H1 (cell line): ENCODE data around the gene RAB26. TPM values are rescaled to one million over a fixed set of nuclear protein-coding genes. Genes with fewer than 3 reads are reported as not detected.
A peak's percentile ranks its signal among the peaks of the same experiment; 100 is the strongest.

Experiments used
- CTCF ChIA-PET: fragments of 300-600 bp; sonication (Branson Sonifier 250); formaldehyde crosslinking; loops from one replicate; lab custom pipeline; 2021; ENCODE audit not compliant: partially characterized antibody; lab: Charles Lee
- POLR2A ChIA-PET: fragments of 300-600 bp; sonication (Branson Sonifier 250); formaldehyde crosslinking; loops from one replicate; lab custom pipeline; 2021; ENCODE audit warnings: inconsistent platforms; ENCODE audit not compliant: partially characterized antibody; lab: Charles Lee
- DNase-seq, 2 experiments: peaks; one replicate each; pipeline versions ENCODE4 v3.0.0 to v3.0.0-alpha.2; 2010 to 2022; ENCODE audit warnings: low spot score in 2 of 2, low read depth in 1 of 2, mixed read lengths in 1 of 2
- FAIRE-seq: peaks from 2 replicates; lab custom pipeline; 2011; peaks lifted over from hg19 to GRCh38; lab: Jason Lieb, UNC
- H2AFZ ChIP-seq: 2 replicates; pipeline ENCODE4 v1.8.1; 2012; ENCODE audit warnings: low read length, inconsistent platforms
- H2AK5ac ChIP-seq: 2 replicates; pipeline ENCODE4 v1.6.1; 2013; ENCODE audit warnings: low read depth, low read length
- H2BK120ac ChIP-seq: replicated peaks from 2 replicates; pipeline ENCODE3; 2013; ENCODE audit warnings: low read depth, low read length, inconsistent platforms
- H2BK12ac ChIP-seq: 2 replicates; pipeline ENCODE4 v1.6.1; 2013; ENCODE audit warnings: low read depth, low read length
- H2BK15ac ChIP-seq: 2 replicates; pipeline ENCODE4 v1.6.1; 2013; ENCODE audit warnings: low read length
- H2BK20ac ChIP-seq: 2 replicates; pipeline ENCODE4 v1.6.1; 2013; ENCODE audit warnings: low read length
- H2BK5ac ChIP-seq: 2 replicates; pipeline ENCODE4 v1.6.1; 2013; ENCODE audit warnings: low read depth, low read length
- H3K14ac ChIP-seq: 2 replicates; pipeline ENCODE4 v1.6.1; 2013; ENCODE audit warnings: inconsistent platforms; ENCODE audit not compliant: insufficient read length
- H3K18ac ChIP-seq: 2 replicates; pipeline ENCODE4 v1.6.1; 2013; ENCODE audit warnings: low read length; ENCODE audit errors: extremely low read depth
- H3K23ac ChIP-seq: 2 replicates; pipeline ENCODE4 v1.6.1; 2013; ENCODE audit warnings: inconsistent platforms; ENCODE audit not compliant: insufficient read length
- H3K23me2 ChIP-seq: 2 replicates; pipeline ENCODE4 v1.6.1; 2013; ENCODE audit warnings: low read depth, low read length
- H3K27ac ChIP-seq: 2 replicates; pipeline ENCODE4 v1.6.1; 2011; ENCODE audit warnings: low read depth, low read length, inconsistent platforms
- H3K27me3 ChIP-seq, 4 experiments: replicated peaks in 1 of 4; 1 replicate in 1 of 4; 2 replicates in 3 of 4; pipeline versions ENCODE4 v1.6.1 to v1.8.1; 2011 to 2013; ENCODE audit warnings: low read length in 3 of 4, mild to moderate bottlenecking in 3 of 4, inconsistent platforms in 2 of 4, mixed read lengths in 2 of 4, moderate library complexity in 1 of 4; ENCODE audit not compliant: control insufficient read depth in 3 of 4, insufficient read depth in 3 of 4; ENCODE audit errors: extremely low read depth in 1 of 4
- H3K36me3 ChIP-seq, 4 experiments: 2 replicates each; pipeline versions ENCODE4 v1.6.1 to v1.8.1; 2011 to 2013; ENCODE audit warnings: mild to moderate bottlenecking in 4 of 4, low read length in 3 of 4, moderate library complexity in 2 of 4, control low read depth in 1 of 4, inconsistent platforms in 1 of 4; ENCODE audit not compliant: insufficient read depth in 4 of 4, control insufficient read depth in 2 of 4
- H3K4ac ChIP-seq: replicated peaks from 2 replicates; pipeline ENCODE3; 2013; ENCODE audit warnings: low read length, low read depth, mixed read lengths, inconsistent platforms; ENCODE audit not compliant: insufficient read length
- H3K4me1 ChIP-seq, 4 experiments: replicated peaks in 1 of 4; 1 replicate in 1 of 4; 2 replicates in 3 of 4; pipeline versions ENCODE4 v1.6.1 to v1.8.1; 2011 to 2013; ENCODE audit warnings: low read length in 3 of 4, inconsistent platforms in 2 of 4, mixed read lengths in 1 of 4; ENCODE audit not compliant: insufficient read depth in 4 of 4, control insufficient read depth in 3 of 4
- H3K4me2 ChIP-seq, 2 experiments: 2 replicates each; pipeline versions ENCODE4 v1.6.1 to v1.8.1; 2011 to 2013; ENCODE audit warnings: low read depth in 2 of 2, low read length in 2 of 2, control low read depth in 1 of 2, inconsistent platforms in 1 of 2, mild to moderate bottlenecking in 1 of 2; ENCODE audit not compliant: insufficient read depth in 1 of 2
- H3K4me3 ChIP-seq, 4 experiments: fragments of 200-600, 300-600 bp in 1 of 4; sonication (generic), shearing (Covaris generic), sonication (Bioruptor Twin) in 1 of 4; 2 replicates each; pipeline versions ENCODE4 v1.5.1 to v1.8.1; 2011 to 2016; ENCODE audit warnings: low read length in 4 of 4, low read depth in 3 of 4, control low read depth in 2 of 4, inconsistent platforms in 2 of 4, mild to moderate bottlenecking in 2 of 4, mixed read lengths in 1 of 4, moderate library complexity in 1 of 4; ENCODE audit not compliant: insufficient read depth in 2 of 4; ENCODE audit errors: extremely low read depth in 1 of 4
- H3K56ac ChIP-seq: replicated peaks from 2 replicates; pipeline ENCODE3; 2013; ENCODE audit warnings: low read depth, mild to moderate bottlenecking, mixed read lengths, low read length, inconsistent platforms; ENCODE audit not compliant: insufficient read length
- H3K79me1 ChIP-seq: 2 replicates; pipeline ENCODE4 v1.6.1; 2013; ENCODE audit warnings: low read depth, low read length, control low read depth
- H3K79me2 ChIP-seq, 2 experiments: 2 replicates each; pipeline versions ENCODE4 v1.6.1 to v1.8.1; 2012 to 2013; ENCODE audit warnings: low read length in 2 of 2, mild to moderate bottlenecking in 2 of 2, inconsistent platforms in 1 of 2; ENCODE audit not compliant: insufficient read depth in 2 of 2, control insufficient read depth in 1 of 2
- H3K9ac ChIP-seq, 4 experiments: replicated peaks in 1 of 4; 1 replicate in 1 of 4; 2 replicates in 3 of 4; pipeline versions ENCODE4 v1.6.1 to v1.8.1; 2011 to 2013; ENCODE audit warnings: low read depth in 3 of 4, low read length in 3 of 4, control low read depth in 2 of 4, mild to moderate bottlenecking in 2 of 4, moderate library complexity in 2 of 4, inconsistent platforms in 1 of 4; ENCODE audit errors: extremely low read depth in 1 of 4
- H3K9me3 ChIP-seq, 2 experiments: 2 replicates each; pipeline versions ENCODE4 v1.6.1 to v1.8.1; 2012 to 2013; ENCODE audit warnings: mild to moderate bottlenecking in 2 of 2, moderate library complexity in 2 of 2, control low read depth in 1 of 2, inconsistent platforms in 1 of 2, low read depth in 1 of 2, low read length in 1 of 2, mixed read lengths in 1 of 2; ENCODE audit not compliant: insufficient read depth in 2 of 2
- H4K20me1 ChIP-seq, 2 experiments: replicated peaks in 1 of 2; 2 replicates each; pipeline versions ENCODE3 to v1.8.1; 2011 to 2013; ENCODE audit warnings: inconsistent platforms in 2 of 2, low read length in 2 of 2, mild to moderate bottlenecking in 1 of 2; ENCODE audit not compliant: insufficient read depth in 2 of 2, control insufficient read depth in 1 of 2
- H4K5ac ChIP-seq: 2 replicates; pipeline ENCODE4 v1.6.1; 2013; ENCODE audit warnings: low read length, low read depth, mixed read lengths, inconsistent platforms; ENCODE audit not compliant: insufficient read length
- H4K8ac ChIP-seq: 2 replicates; pipeline ENCODE4 v1.8.0; 2013; ENCODE audit warnings: mild to moderate bottlenecking, moderate library complexity, low read length, inconsistent platforms; ENCODE audit not compliant: insufficient read depth; ENCODE audit errors: extremely low read depth
- H4K91ac ChIP-seq: replicated peaks from 2 replicates; pipeline ENCODE3; 2013; ENCODE audit warnings: low read length, mixed read lengths, inconsistent platforms; ENCODE audit not compliant: insufficient read length
- ASH2L ChIP-seq: fragments of 200-600, 300-600 bp; sonication (generic); IDR thresholded peaks from one replicate; pipeline ENCODE4 v1.7.1; 2017; ENCODE audit warnings: low read length
- BCL11A ChIP-seq, 2 experiments: IDR thresholded peaks; one replicate each; pipeline ENCODE4 v1.6.1; 2011; ENCODE audit warnings: low read depth in 2 of 2, low read length in 2 of 2, mild to moderate bottlenecking in 2 of 2
- BRCA1 ChIP-seq: IDR thresholded peaks from 2 replicates; pipeline ENCODE4 v1.6.1; 2012; ENCODE audit warnings: low read depth, low read length, improper control_type of control experiment
- CEBPB ChIP-seq: IDR thresholded peaks from 2 replicates; pipeline ENCODE4 v1.6.1; 2012; ENCODE audit warnings: low read depth, low read length
- GABPA ChIP-seq: IDR thresholded peaks from 2 replicates; pipeline ENCODE4 v1.6.1; 2011; ENCODE audit warnings: mild to moderate bottlenecking, low read length, moderate library complexity, borderline replicate concordance; ENCODE audit not compliant: insufficient read depth
- HDAC6 ChIP-seq: IDR thresholded peaks from one replicate; pipeline ENCODE4 v1.7.1; 2012; ENCODE audit warnings: low read depth, mild to moderate bottlenecking, inconsistent platforms, low read length, moderate library complexity
- KDM1A ChIP-seq: fragments of 200-600, 300-600 bp; sonication (generic); IDR thresholded peaks from 2 replicates; pipeline ENCODE4 v1.7.1; 2016; ENCODE audit warnings: mild to moderate bottlenecking, low read length, borderline replicate concordance
- KDM4A ChIP-seq: IDR thresholded peaks from one replicate; pipeline ENCODE4 v1.7.1; 2012; ENCODE audit warnings: low read depth, mild to moderate bottlenecking, moderate library complexity, low read length, inconsistent platforms; ENCODE audit not compliant: severe bottlenecking
- POU5F1 ChIP-seq: IDR thresholded peaks from 2 replicates; pipeline ENCODE4 v1.6.1; 2011; ENCODE audit warnings: low read depth, mild to moderate bottlenecking, low read length, moderate library complexity
- SIN3A ChIP-seq, 2 experiments: IDR thresholded peaks in 1 of 2; conservative IDR thresholded peaks in 1 of 2; 2 replicates each; pipeline ENCODE4 v1.6.1; 2011 to 2012; ENCODE audit warnings: low read length in 2 of 2, improper control_type of control experiment in 1 of 2, low read depth in 1 of 2, mild to moderate bottlenecking in 1 of 2
- TEAD4 ChIP-seq: IDR thresholded peaks from 2 replicates; pipeline ENCODE4 v1.6.1; 2012; ENCODE audit warnings: low read depth, low read length, inconsistent platforms, mixed read lengths
- YY1 ChIP-seq: IDR thresholded peaks from 2 replicates; pipeline ENCODE4 v1.6.1; 2011; ENCODE audit warnings: low read depth, mild to moderate bottlenecking, low read length
- WGBS, 2 experiments: shearing (Covaris generic) in 1 of 2; methylation state at CpG; one replicate each; pipeline versions ENCODE4 v1.1.6 to v1.1.7; 2013 to 2015; ENCODE audit warnings: low lambda C conversion rate in 2 of 2, mixed read lengths in 2 of 2, inconsistent platforms in 1 of 2, low coverage in 1 of 2, missing lambda C conversion rate in 1 of 2; ENCODE audit not compliant: insufficient replicate concordance in 2 of 2, insufficient coverage in 1 of 2, insufficient read length in 1 of 2; ENCODE audit errors: extremely low coverage in 1 of 2, missing lambda C conversion rate in 1 of 2; 5-methylcytosine and 5-hydroxymethylcytosine counted together
- polyA plus RNA-seq, 7 experiments: library from polyadenylated mRNA; depleted of rRNA in 3 of 7; stranded (reverse) in 5 of 7; unstranded in 2 of 7; fragments of >200 nt in 5 of 7; fragments of 200-250 nt in 2 of 7; gene quantifications; 1 replicate in 5 of 7; 2 replicates in 1 of 7; 4 replicates in 1 of 7; pipeline versions ENCODE4 v1.2.1 to v1.2.3, GENCODE V29; 2011 to 2013; ENCODE audit warnings: missing spikeins in 2 of 7, mixed read lengths in 2 of 7
- total RNA-seq: library from RNA; stranded (reverse); fragmentation: NEBNext Ultra II Directional; extraction: Animal tissue kit (Norgen Biotek cat#: 25700); gene quantifications from 2 replicates; pipeline ENCODE4 v1.2.1, GENCODE V29; 2021

Gene RAB26
- total and polyA plus RNA-seq, 2 of the 8 experiments (the other 6 are each of a cell fraction or from before 2014, with no cell fraction given) = 4.3 to 5.4 TPM

GRCh38 chr16:2195322-2196161 lies 47.1 kb downstream of the RAB26 start:
- no peak overlapping the region for H2BK15ac ChIP-seq
- no peak overlapping the region for H4K5ac ChIP-seq
- H3K56ac ChIP-seq = no peak overlapping the region
- CTCF ChIA-PET = interaction anchor here (0.7 to 3.2 kb wide), 32 partner anchors 8 to 454 kb away, joined by 3 to 26 read pairs (median 4); partner anchors contain the start of genes BRICD5, DNASE1L2, E4F1 and ECI1
- FAIRE-seq (no peak), DNase-seq (peak in 1 of 2 experiments; percentile 75)
- no peak overlapping the region for H3K4ac ChIP-seq
- no peak overlapping the region for H2BK5ac ChIP-seq
- no peak for TF ChIP-seq KDM1A
- TF ChIP-seq CEBPB = no peak
- no peak for TF ChIP-seq TEAD4
- no peak for TF ChIP-seq HDAC6
- TF ChIP-seq ASH2L = no peak
- TF ChIP-seq POU5F1 = no peak
- no peak for TF ChIP-seq YY1
- TF ChIP-seq BCL11A (IDR thresholded peaks at IDR 0.05; ENCODE audit: low read depth in 2 of 2, low read length in 2 of 2) = no peak
- peak; percentile 56 for TF ChIP-seq KDM4A
- TF ChIP-seq SIN3A (conservative IDR thresholded peaks at IDR 0.05 in 1 of 2, IDR thresholded peaks at IDR 0.05 in 1 of 2; ENCODE audit: low read depth in 1 of 2, low read length in 2 of 2) = peak in 1 of 2 experiments; percentile 68; a peak in 1 of 4 replicates
- no peak for TF ChIP-seq BRCA1
- TF ChIP-seq GABPA = peak; percentile 55; the same call in 1 of the 2 replicates
- H3K4me3 ChIP-seq = peak overlapping the region; percentile 39 to 74 (median 48)
- H3K14ac ChIP-seq = no peak overlapping the region
- H3K4me2 ChIP-seq = peak overlapping the region; percentile 52 to 97
- H3K79me1 ChIP-seq = no peaks in the 10 kb centered on the region
- no peak overlapping the region for H4K91ac ChIP-seq
- H3K9me3 ChIP-seq = no peaks in the 10 kb centered on the region
- no peaks in the 10 kb centered on the region for H3K36me3 ChIP-seq
- peaks cover 8% of the 10 kb centered on the region; the same call in 1 of the 2 replicates for H3K23me2 ChIP-seq
- peaks cover 4 to 14% of the 10 kb centered on the region in 2 experiments for H4K20me1 ChIP-seq
- H3K9ac ChIP-seq = no peak overlapping the region
- no peak overlapping the region; the same call in 1 of the 2 replicates for H3K18ac ChIP-seq
- WGBS, 2 experiments = 14% methylated on average over 18 of the region's 49 CpGs; no CpG with 5 or more reads in 1 of the 2 experiments
- no peak overlapping the region for H4K8ac ChIP-seq
- H3K27me3 ChIP-seq = peaks cover 4 to 34% (median 24%) of the 10 kb centered on the region in 4 experiments
- no peaks in the 10 kb centered on the region for H3K79me2 ChIP-seq
- no peak overlapping the region for H2BK12ac ChIP-seq
- H2BK120ac ChIP-seq = no peak overlapping the region
- H3K23ac ChIP-seq = no peak overlapping the region
- no peak overlapping the region for H2BK20ac ChIP-seq
- H3K4me1 ChIP-seq = peaks cover 0 to 10% (median 3%) of the 10 kb centered on the region in 4 experiments; a peak in 4 of 7 replicates
- no peak overlapping the region for H2AFZ ChIP-seq
- no peak overlapping the region for H2AK5ac ChIP-seq
- POLR2A ChIA-PET = interaction anchor here (0.7 to 6.9 kb wide), 18 partner anchors 8 to 306 kb away, joined by 3 to 63 read pairs (median 5); partner anchors contain the start of genes BRICD5, DNASE1L2, ECI1 and MLST8
- H3K27ac ChIP-seq = no peak overlapping the region
